ENCODE results near the gene AGBL2.

AGBL2 gene

GRCh38 chr11:47672283-47672730, 42.9 kb downstream of the AGBL2 start:
- H3K4me3 ChIP-seq (ENCODE audit: insufficient read depth in 1 of 2, low read depth in 1 of 2, low read length in 2 of 2), result no peak overlapping the region
- H2AFZ ChIP-seq (ENCODE audit: low read depth, low read length), result no peak overlapping the region
- no peak overlapping the region for H3K4ac ChIP-seq (ENCODE audit: low read depth in 1 of 2, low read length in 2 of 2)
- no peak overlapping the region for H3K14ac ChIP-seq (ENCODE audit: low read length in 2 of 2)
- no peaks in the 10 kb centered on the region for H3K79me1 ChIP-seq (replicated peaks; ENCODE audit: low read length, poor library complexity, severe bottlenecking)
- peak; percentile 5 for DNase-seq
- no peak overlapping the region for H3K27ac ChIP-seq (ENCODE audit: low read length, poor library complexity, severe bottlenecking)
- H2BK12ac ChIP-seq (ENCODE audit: low read length in 2 of 2), result no peak overlapping the region
- H3K4me2 ChIP-seq (ENCODE audit: low read length, poor library complexity, severe bottlenecking), result no peak overlapping the region
- H2AK5ac ChIP-seq (ENCODE audit: low read length, severe bottlenecking), result no peak overlapping the region
- peak overlapping the region in 1 of 2 experiments; percentile 26 for H3K23ac ChIP-seq (ENCODE audit: low read length in 2 of 2)
- H4K8ac ChIP-seq (ENCODE audit: low read length), result no peak overlapping the region
- no peak overlapping the region for H2BK15ac ChIP-seq (ENCODE audit: low read depth, poor library complexity, severe bottlenecking)
- H3K9ac ChIP-seq (ENCODE audit: low read length), result no peak overlapping the region
- H2BK5ac ChIP-seq (ENCODE audit: low read depth, low read length, poor library complexity, severe bottlenecking), result no peak overlapping the region
- H4K91ac ChIP-seq (ENCODE audit: low read length), result no peak overlapping the region
- no peaks in the 10 kb centered on the region for H3K4me1 ChIP-seq (ENCODE audit: control insufficient read depth, insufficient read depth, low read depth, low read length)
- no peak overlapping the region for H3K18ac ChIP-seq (ENCODE audit: low read depth in 1 of 2, low read length in 2 of 2)
- WGBS, result 91% methylated on average over 5 of the region's 5 CpGs
- H2BK120ac ChIP-seq (ENCODE audit: low read depth, low read length), result no peak overlapping the region
- H3K27me3 ChIP-seq (ENCODE audit: control insufficient read depth in 1 of 2, insufficient read depth in 1 of 2, low read length in 2 of 2), result no peaks in the 10 kb centered on the region
- H3K36me3 ChIP-seq (ENCODE audit: control insufficient read depth in 1 of 2, insufficient read depth in 2 of 2, low read depth in 1 of 2, low read length in 2 of 2), result no peaks in the 10 kb centered on the region
- no peaks in the 10 kb centered on the region for H3K9me3 ChIP-seq (ENCODE audit: control insufficient read depth, low read length)

- H3K4ac ChIP-seq (ENCODE audit: low read depth in 1 of 2, low read length in 2 of 2), result no peak overlapping the region
- no peaks in the 10 kb centered on the region for H3K36me3 ChIP-seq (ENCODE audit: control insufficient read depth in 1 of 2, insufficient read depth in 2 of 2, low read depth in 1 of 2, low read length in 2 of 2)
- no peak overlapping the region for H3K14ac ChIP-seq (ENCODE audit: low read length in 2 of 2)
- no peak overlapping the region for H2AFZ ChIP-seq (ENCODE audit: low read depth, low read length)
- H3K9me3 ChIP-seq (ENCODE audit: control insufficient read depth, low read length), result no peaks in the 10 kb centered on the region
- H3K4me3 ChIP-seq (ENCODE audit: insufficient read depth in 1 of 2, low read depth in 1 of 2, low read length in 2 of 2), result no peak overlapping the region
- no peaks in the 10 kb centered on the region for H3K27me3 ChIP-seq (ENCODE audit: control insufficient read depth in 1 of 2, insufficient read depth in 1 of 2, low read length in 2 of 2)
- no peak for DNase-seq
- no peaks in the 10 kb centered on the region for H3K79me1 ChIP-seq (replicated peaks; ENCODE audit: low read length, poor library complexity, severe bottlenecking)
- no peak overlapping the region for H3K27ac ChIP-seq (ENCODE audit: low read length, poor library complexity, severe bottlenecking)
- WGBS, result 97% methylated on average over 6 of the region's 6 CpGs
- H4K91ac ChIP-seq (ENCODE audit: low read length), result no peak overlapping the region
- H2BK120ac ChIP-seq (ENCODE audit: low read depth, low read length), result no peak overlapping the region
- no peak overlapping the region for H3K9ac ChIP-seq (ENCODE audit: low read length)
- no peak overlapping the region for H3K23ac ChIP-seq (ENCODE audit: low read length in 2 of 2)
- H2BK15ac ChIP-seq (ENCODE audit: low read depth, poor library complexity, severe bottlenecking), result no peak overlapping the region
- H3K18ac ChIP-seq (ENCODE audit: low read depth in 1 of 2, low read length in 2 of 2), result no peak overlapping the region
- no peak overlapping the region for H2BK12ac ChIP-seq (ENCODE audit: low read length in 2 of 2)
- H2BK5ac ChIP-seq (ENCODE audit: low read depth, low read length, poor library complexity, severe bottlenecking), result no peak overlapping the region
- H3K4me2 ChIP-seq (ENCODE audit: low read length, poor library complexity, severe bottlenecking), result no peak overlapping the region
- H4K8ac ChIP-seq (ENCODE audit: low read length), result no peak overlapping the region
- peaks cover 1% of the 10 kb centered on the region for H3K4me1 ChIP-seq (ENCODE audit: control insufficient read depth, insufficient read depth, low read depth, low read length)
- H2AK5ac ChIP-seq (ENCODE audit: low read length, severe bottlenecking), result no peak overlapping the region
Measured at GRCh38 chr11:47669856-47670255, 45.3 kb downstream of the AGBL2 start.

GRCh38 chr11:47668665-47669064, 46.5 kb downstream of the AGBL2 start:
- DNase-seq, result no peak
- Histone ChIP-seq H3K9ac (ENCODE audit: low read length) (no peak overlapping the region), H4K91ac (ENCODE audit: low read length) (no peak overlapping the region)

GRCh38 chr11:47667555-47667954, 47.6 kb downstream of the AGBL2 start:
- no peak overlapping the region for H2BK12ac ChIP-seq (ENCODE audit: low read length in 2 of 2)
- no peaks in the 10 kb centered on the region for H3K36me3 ChIP-seq (ENCODE audit: control insufficient read depth in 1 of 2, insufficient read depth in 2 of 2, low read depth in 1 of 2, low read length in 2 of 2)
- H3K79me1 ChIP-seq (replicated peaks; ENCODE audit: low read length, poor library complexity, severe bottlenecking), result no peaks in the 10 kb centered on the region
- H3K4me3 ChIP-seq (ENCODE audit: insufficient read depth in 1 of 2, low read depth in 1 of 2, low read length in 2 of 2), result no peak overlapping the region
- H3K4ac ChIP-seq (ENCODE audit: low read depth in 1 of 2, low read length in 2 of 2), result no peak overlapping the region
- H3K4me1 ChIP-seq (ENCODE audit: control insufficient read depth, insufficient read depth, low read depth, low read length), result peaks cover 2% of the 10 kb centered on the region
- H3K18ac ChIP-seq (ENCODE audit: low read depth in 1 of 2, low read length in 2 of 2), result no peak overlapping the region
- H4K8ac ChIP-seq (ENCODE audit: low read length), result no peak overlapping the region
- H2BK5ac ChIP-seq (ENCODE audit: low read depth, low read length, poor library complexity, severe bottlenecking), result no peak overlapping the region
- H2BK120ac ChIP-seq (ENCODE audit: low read depth, low read length), result no peak overlapping the region
- H3K4me2 ChIP-seq (ENCODE audit: low read length, poor library complexity, severe bottlenecking), result no peak overlapping the region
- no peak for DNase-seq
- H2AFZ ChIP-seq (ENCODE audit: low read depth, low read length), result no peak overlapping the region
- no peak overlapping the region for H4K91ac ChIP-seq (ENCODE audit: low read length)
- H3K9ac ChIP-seq (ENCODE audit: low read length), result no peak overlapping the region
- no peaks in the 10 kb centered on the region for H3K27me3 ChIP-seq (ENCODE audit: control insufficient read depth in 1 of 2, insufficient read depth in 1 of 2, low read length in 2 of 2)
- no peak overlapping the region for H3K23ac ChIP-seq (ENCODE audit: low read length in 2 of 2)
- H3K14ac ChIP-seq (ENCODE audit: low read length in 2 of 2), result no peak overlapping the region
- WGBS, result 85% methylated on average over 1 of the region's 2 CpGs
- no peak overlapping the region for H2BK15ac ChIP-seq (ENCODE audit: low read depth, poor library complexity, severe bottlenecking)
- H3K27ac ChIP-seq (ENCODE audit: low read length, poor library complexity, severe bottlenecking), result no peak overlapping the region
- H2AK5ac ChIP-seq (ENCODE audit: low read length, severe bottlenecking), result no peak overlapping the region
- H3K9me3 ChIP-seq (ENCODE audit: control insufficient read depth, low read length), result no peaks in the 10 kb centered on the region

More at GRCh38 chr11:47668665-47669064, 46.5 kb downstream of the AGBL2 start:
- no peak overlapping the region for H2BK120ac ChIP-seq (ENCODE audit: low read depth, low read length)
- H2BK5ac ChIP-seq (ENCODE audit: low read depth, low read length, poor library complexity, severe bottlenecking), result no peak overlapping the region
- no peak overlapping the region for H3K4me3 ChIP-seq (ENCODE audit: insufficient read depth in 1 of 2, low read depth in 1 of 2, low read length in 2 of 2)
- no peak overlapping the region for H3K27ac ChIP-seq (ENCODE audit: low read length, poor library complexity, severe bottlenecking)
- no peak overlapping the region for H2BK15ac ChIP-seq (ENCODE audit: low read depth, poor library complexity, severe bottlenecking)
- H3K4ac ChIP-seq (ENCODE audit: low read depth in 1 of 2, low read length in 2 of 2), result no peak overlapping the region
- no peak overlapping the region for H2BK12ac ChIP-seq (ENCODE audit: low read length in 2 of 2)
- H3K4me2 ChIP-seq (ENCODE audit: low read length, poor library complexity, severe bottlenecking), result no peak overlapping the region
- no peaks in the 10 kb centered on the region for H3K79me1 ChIP-seq (replicated peaks; ENCODE audit: low read length, poor library complexity, severe bottlenecking)
- no peak overlapping the region for H3K14ac ChIP-seq (ENCODE audit: low read length in 2 of 2)
- no peaks in the 10 kb centered on the region for H3K27me3 ChIP-seq (ENCODE audit: control insufficient read depth in 1 of 2, insufficient read depth in 1 of 2, low read length in 2 of 2)
- no peak overlapping the region for H3K18ac ChIP-seq (ENCODE audit: low read depth in 1 of 2, low read length in 2 of 2)
- no peak overlapping the region for H4K8ac ChIP-seq (ENCODE audit: low read length)
- peaks cover 2% of the 10 kb centered on the region for H3K4me1 ChIP-seq (ENCODE audit: control insufficient read depth, insufficient read depth, low read depth, low read length)
- no peak overlapping the region for H2AK5ac ChIP-seq (ENCODE audit: low read length, severe bottlenecking)
- H3K23ac ChIP-seq (ENCODE audit: low read length in 2 of 2), result no peak overlapping the region
- no peaks in the 10 kb centered on the region for H3K9me3 ChIP-seq (ENCODE audit: control insufficient read depth, low read length)
- no peak overlapping the region for H2AFZ ChIP-seq (ENCODE audit: low read depth, low read length)
- H3K36me3 ChIP-seq (ENCODE audit: control insufficient read depth in 1 of 2, insufficient read depth in 2 of 2, low read depth in 1 of 2, low read length in 2 of 2), result no peaks in the 10 kb centered on the region

All from mesenchymal stem cell (in vitro differentiated cells and primary cell).